Upper lobe of left lung (tissue), 6 donors: ENCODE data around the gene RSBN1L. TPM values are rescaled to one million over a fixed set of nuclear protein-coding genes. Genes with fewer than 3 reads are reported as not detected.

Source experiments
- ATAC-seq, 2 donors: fragments of 200-7000 bp; cut with Tn5 transposase; one replicate each; pipeline ENCODE4 v1.9.1; 2022; ENCODE audit warnings: mild to moderate bottlenecking in 2 of 2, moderate library complexity in 2 of 2; ENCODE audit not compliant: low FRiP score in 2 of 2
- DNase-seq, 2 donors: peaks; one replicate each; pipeline ENCODE4 v3.0.0-alpha.2; 2019 to 2020
- H3K27ac ChIP-seq, 4 donors: fragments of 200-600 bp; sonication (generic); one replicate each; pipeline ENCODE4 v1.5.1; 2016 to 2019
- H3K27me3 ChIP-seq, 4 donors: fragments of 200-600 bp; sonication (generic); one replicate each; pipeline ENCODE4 v1.5.1; 2017 to 2019
- H3K36me3 ChIP-seq, 4 donors: fragments of 200-600 bp; sonication (generic); one replicate each; pipeline ENCODE4 v1.5.1; 2016 to 2019
- H3K4me1 ChIP-seq, 4 donors: fragments of 200-600 bp; sonication (generic); one replicate each; pipeline ENCODE4 v1.5.1; 2018 to 2019
- H3K4me3 ChIP-seq, 4 donors: fragments of 200-600 bp; sonication (generic); one replicate each; pipeline ENCODE4 v1.5.1; 2017 to 2019; ENCODE audit warnings: mild to moderate bottlenecking in 2 of 4, moderate library complexity in 1 of 4
- H3K9me3 ChIP-seq, 4 donors: fragments of 200-600 bp; sonication (generic); one replicate each; pipeline ENCODE4 v1.5.1; 2018 to 2019
- EP300 ChIP-seq, 4 donors: sonication (generic); formaldehyde crosslinking; IDR thresholded peaks; one replicate each; pipeline ENCODE4 v1.5.1; 2017; ENCODE audit warnings: antibody characterized with exemption in 4 of 4, control low read depth in 2 of 4
- POLR2A ChIP-seq, 4 donors: fragments of 450-650 bp; IDR thresholded peaks; one replicate each; pipeline ENCODE4 v1.5.1; 2016 to 2017; ENCODE audit warnings: antibody characterized with exemption in 4 of 4, mild to moderate bottlenecking in 2 of 4
- POLR2AphosphoS5 ChIP-seq, 2 donors: sonication (generic); formaldehyde crosslinking; IDR thresholded peaks; one replicate each; pipeline ENCODE4 v1.5.1; 2017; ENCODE audit warnings: antibody characterized with exemption in 2 of 2
- WGBS, 2 donors: methylation state at CpG; one replicate each; pipeline ENCODE4 v1.1.5; 2017 to 2018; 5-methylcytosine and 5-hydroxymethylcytosine counted together
- total RNA-seq, 6 donors: library from RNA; depleted of rRNA in 4 of 6; stranded (reverse); fragments of >200 nt in 4 of 6; gene quantifications; one replicate each; pipeline versions ENCODE4 v1.1.0 to v1.2.1, GENCODE V29; 2016 to 2021
- TF ChIP-seq, protein P1 (sequence below), 6 experiments: fragments of 450-650 bp in 4 of 6; fragments of 200-600 bp in 2 of 6; sonication (generic) in 2 of 6; IDR thresholded peaks; one replicate each; pipeline ENCODE4 v1.5.1; 2016 to 2019; ENCODE audit warnings: antibody characterized with exemption in 6 of 6
- donor health status: DM: no; HTN: no; CAD: no; lungs with moderate emphysema.
- donor health status: DM: no; HTN: yes; CAD: no; lungs with severe emphysema.

The RSBN1L gene
- total RNA-seq, 6 donors from 2014 or later, result 15.1 to 43.7 (median 20.5) TPM

DNA sequence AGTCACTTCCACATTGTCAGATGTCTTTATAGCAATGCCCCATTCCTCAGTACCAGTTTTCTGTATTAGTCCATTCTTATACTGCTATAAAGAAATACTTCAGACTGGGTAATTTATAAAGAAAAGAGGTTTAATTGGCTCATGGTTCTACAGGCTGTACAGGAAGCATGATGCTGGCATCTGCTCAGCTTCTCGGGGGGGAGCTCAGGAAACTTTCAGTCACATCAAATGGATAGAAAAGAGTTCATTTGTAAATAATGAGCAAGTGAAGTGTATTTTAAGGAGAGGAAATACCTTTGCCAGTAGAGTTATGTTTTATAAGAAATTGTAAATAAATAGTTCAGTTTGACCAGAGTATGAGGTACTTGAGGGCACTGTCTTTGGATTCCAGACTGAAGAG lies 51.5 kb downstream of the RSBN1L start:
- H3K4me3 ChIP-seq, result no peak overlapping the region
- 32 to 42% methylated on average over 1 of the region's 1 CpG for WGBS, 2 donors
- no peak for ATAC-seq

GRCh38 chr7:77752016-77752415 lies 55.8 kb downstream of the RSBN1L start:
- peaks cover 15 to 35% (median 23%) of the 10 kb centered on the region in 4 donors for H3K4me1 ChIP-seq
- DNase-seq (peak in 1 of 2 donors; percentile 39), ATAC-seq (peak; percentile 66 to 68)

More for the DNA sequence above, 51.5 kb downstream of the RSBN1L start:
- Histone ChIP-seq H3K9me3 (no peaks in the 10 kb centered on the region), H3K27me3 (no peaks in the 10 kb centered on the region), H3K27ac (no peak overlapping the region), H3K4me1 (peaks cover 12 to 32% (median 18%) of the 10 kb centered on the region in 4 donors), H3K36me3 (peaks cover 0 to 15% (median 6%) of the 10 kb centered on the region in 4 donors)
- DNase-seq, result no peak
- TF ChIP-seq POLR2A (IDR thresholded peaks at IDR 0.05) (no peak), POLR2AphosphoS5 (IDR thresholded peaks at IDR 0.05) (no peak), EP300 (IDR thresholded peaks at IDR 0.05) (no peak)
- TF ChIP-seq, protein P1, sequence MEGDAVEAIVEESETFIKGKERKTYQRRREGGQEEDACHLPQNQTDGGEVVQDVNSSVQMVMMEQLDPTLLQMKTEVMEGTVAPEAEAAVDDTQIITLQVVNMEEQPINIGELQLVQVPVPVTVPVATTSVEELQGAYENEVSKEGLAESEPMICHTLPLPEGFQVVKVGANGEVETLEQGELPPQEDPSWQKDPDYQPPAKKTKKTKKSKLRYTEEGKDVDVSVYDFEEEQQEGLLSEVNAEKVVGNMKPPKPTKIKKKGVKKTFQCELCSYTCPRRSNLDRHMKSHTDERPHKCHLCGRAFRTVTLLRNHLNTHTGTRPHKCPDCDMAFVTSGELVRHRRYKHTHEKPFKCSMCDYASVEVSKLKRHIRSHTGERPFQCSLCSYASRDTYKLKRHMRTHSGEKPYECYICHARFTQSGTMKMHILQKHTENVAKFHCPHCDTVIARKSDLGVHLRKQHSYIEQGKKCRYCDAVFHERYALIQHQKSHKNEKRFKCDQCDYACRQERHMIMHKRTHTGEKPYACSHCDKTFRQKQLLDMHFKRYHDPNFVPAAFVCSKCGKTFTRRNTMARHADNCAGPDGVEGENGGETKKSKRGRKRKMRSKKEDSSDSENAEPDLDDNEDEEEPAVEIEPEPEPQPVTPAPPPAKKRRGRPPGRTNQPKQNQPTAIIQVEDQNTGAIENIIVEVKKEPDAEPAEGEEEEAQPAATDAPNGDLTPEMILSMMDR (IDR thresholded peaks at IDR 0.05), result no peak

DNA sequence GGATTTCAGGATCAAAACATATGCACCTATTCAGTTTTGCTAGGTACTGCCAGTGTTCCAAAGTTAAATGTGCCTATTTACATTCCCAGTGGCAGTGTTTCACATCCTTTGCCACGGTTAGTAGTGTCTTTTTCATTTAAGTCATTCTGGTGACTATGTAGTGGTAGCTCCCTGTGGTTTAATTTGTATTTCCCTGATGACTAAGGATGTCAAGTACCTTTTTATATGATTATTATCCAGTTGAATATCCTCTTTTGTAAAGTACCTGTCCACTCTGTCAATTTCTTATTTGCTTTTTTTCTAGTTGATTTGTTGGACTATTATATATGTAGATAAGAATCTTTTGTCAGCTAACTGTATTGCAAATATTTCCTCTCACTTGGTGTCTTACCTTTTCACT lies 56.9 kb downstream of the RSBN1L start:
- TF ChIP-seq POLR2AphosphoS5 (IDR thresholded peaks at IDR 0.05) (no peak), EP300 (IDR thresholded peaks at IDR 0.05) (no peak), POLR2A (IDR thresholded peaks at IDR 0.05) (no peak)
- TF ChIP-seq, protein P1 (IDR thresholded peaks at IDR 0.05), result no peak
- Histone ChIP-seq H3K36me3 (peaks cover 0 to 8% (median 4%) of the 10 kb centered on the region in 4 donors), H3K4me1 (peaks cover 11 to 30% (median 19%) of the 10 kb centered on the region in 4 donors), H3K27me3 (no peaks in the 10 kb centered on the region), H3K27ac (no peak overlapping the region), H3K4me3 (no peak overlapping the region), H3K9me3 (no peaks in the 10 kb centered on the region)
- no peak for ATAC-seq
- DNase-seq, result no peak
- 33 to 40% methylated on average over 1 of the region's 1 CpG for WGBS, 2 donors

More at GRCh38 chr7:77752016-77752415, 55.8 kb downstream of the RSBN1L start:
- Histone ChIP-seq H3K27me3 (no peaks in the 10 kb centered on the region), H3K4me3 (no peak overlapping the region), H3K9me3 (no peaks in the 10 kb centered on the region), H3K27ac (peak overlapping the region in 1 of 4 donors; percentile 4), H3K36me3 (peaks cover 0 to 8% (median 4%) of the 10 kb centered on the region in 4 donors)
- 38 to 42% methylated on average over 2 of the region's 2 CpGs for WGBS, 2 donors
- TF ChIP-seq POLR2A (IDR thresholded peaks at IDR 0.05), result no peak
- TF ChIP-seq, protein P1 (IDR thresholded peaks at IDR 0.05), result no peak
- TF ChIP-seq EP300 (IDR thresholded peaks at IDR 0.05), result no peak
- no peak for TF ChIP-seq POLR2AphosphoS5 (IDR thresholded peaks at IDR 0.05)

DNA sequence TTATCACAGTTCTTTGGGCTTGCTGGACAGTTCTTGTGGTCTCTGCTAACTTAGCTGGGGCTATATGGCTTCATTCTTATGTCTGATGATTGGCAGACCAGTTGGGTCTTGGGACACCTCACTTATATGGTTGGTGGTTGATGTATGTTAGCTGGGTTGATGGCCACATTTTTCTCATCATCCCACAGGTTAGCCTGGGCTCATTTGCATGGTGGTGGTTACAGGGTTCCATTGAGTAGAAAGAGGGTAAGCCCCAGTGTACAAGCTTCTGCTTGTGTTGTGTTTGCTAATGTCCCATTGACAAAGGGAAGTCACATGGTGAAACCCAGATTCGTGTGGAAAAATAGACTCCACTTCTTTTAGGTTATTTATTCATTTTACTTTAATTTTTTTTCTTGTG lies 61.3 kb downstream of the RSBN1L start:
- Histone ChIP-seq H3K27me3 (no peaks in the 10 kb centered on the region), H3K4me1 (peaks cover 16 to 34% (median 16%) of the 10 kb centered on the region in 4 donors), H3K4me3 (no peak overlapping the region), H3K9me3 (no peaks in the 10 kb centered on the region), H3K36me3 (no peaks in the 10 kb centered on the region), H3K27ac (no peak overlapping the region)
- DNase-seq (no peak), ATAC-seq (no peak)
- 13 to 15% methylated on average over 1 of the region's 1 CpG for WGBS, 2 donors
- TF ChIP-seq EP300 (IDR thresholded peaks at IDR 0.05) (no peak), POLR2AphosphoS5 (IDR thresholded peaks at IDR 0.05) (no peak), POLR2A (IDR thresholded peaks at IDR 0.05) (no peak)
- TF ChIP-seq, protein P1 (IDR thresholded peaks at IDR 0.05), result no peak

- ATAC-seq (peak in 1 of 2 donors; percentile 89), DNase-seq (peak in 1 of 2 donors; percentile 64)
- H3K36me3 ChIP-seq, result no peaks in the 10 kb centered on the region
- TF ChIP-seq POLR2AphosphoS5 (IDR thresholded peaks at IDR 0.05) (no peak), POLR2A (IDR thresholded peaks at IDR 0.05) (no peak), EP300 (IDR thresholded peaks at IDR 0.05) (no peak)
- TF ChIP-seq, protein P1 (IDR thresholded peaks at IDR 0.05), result peak; percentile 71 to 82 (median 79)
- H3K27ac ChIP-seq, result peak overlapping the region in 2 of 4 donors; percentile 29 to 57
- 1 to 2% methylated on average over 3 of the region's 3 CpGs for WGBS, 2 donors
- peaks cover 9 to 38% (median 12%) of the 10 kb centered on the region in 4 donors for H3K4me1 ChIP-seq
- H3K9me3 ChIP-seq, result no peaks in the 10 kb centered on the region
- H3K4me3 ChIP-seq, result no peak overlapping the region
- no peaks in the 10 kb centered on the region for H3K27me3 ChIP-seq
Measured at GRCh38 chr7:77759294-77759889, 63.1 kb downstream of the RSBN1L start.
